ENCODE results near the gene KRT20.

DNA sequence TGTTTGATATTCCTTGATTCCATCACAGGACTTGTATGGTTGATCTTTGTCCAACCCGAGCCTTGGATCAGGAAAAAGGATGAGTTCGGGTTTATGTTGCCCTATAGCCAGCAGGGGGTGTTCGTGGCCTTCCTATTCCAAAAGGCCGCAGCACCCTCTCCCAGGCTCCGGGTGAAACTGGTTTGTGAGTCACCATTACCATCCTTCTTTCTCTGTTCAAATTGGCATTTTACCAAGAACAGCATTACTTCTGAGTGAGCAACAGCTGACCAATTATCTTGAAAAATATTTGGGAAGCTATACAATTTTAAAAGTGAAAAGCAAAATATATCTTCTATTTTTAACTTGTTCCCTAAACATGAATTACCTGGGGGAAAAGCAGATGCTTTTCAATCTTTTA lies 24.3 kb upstream of the KRT20 start:
- TF ChIP-seq, protein P1, sequence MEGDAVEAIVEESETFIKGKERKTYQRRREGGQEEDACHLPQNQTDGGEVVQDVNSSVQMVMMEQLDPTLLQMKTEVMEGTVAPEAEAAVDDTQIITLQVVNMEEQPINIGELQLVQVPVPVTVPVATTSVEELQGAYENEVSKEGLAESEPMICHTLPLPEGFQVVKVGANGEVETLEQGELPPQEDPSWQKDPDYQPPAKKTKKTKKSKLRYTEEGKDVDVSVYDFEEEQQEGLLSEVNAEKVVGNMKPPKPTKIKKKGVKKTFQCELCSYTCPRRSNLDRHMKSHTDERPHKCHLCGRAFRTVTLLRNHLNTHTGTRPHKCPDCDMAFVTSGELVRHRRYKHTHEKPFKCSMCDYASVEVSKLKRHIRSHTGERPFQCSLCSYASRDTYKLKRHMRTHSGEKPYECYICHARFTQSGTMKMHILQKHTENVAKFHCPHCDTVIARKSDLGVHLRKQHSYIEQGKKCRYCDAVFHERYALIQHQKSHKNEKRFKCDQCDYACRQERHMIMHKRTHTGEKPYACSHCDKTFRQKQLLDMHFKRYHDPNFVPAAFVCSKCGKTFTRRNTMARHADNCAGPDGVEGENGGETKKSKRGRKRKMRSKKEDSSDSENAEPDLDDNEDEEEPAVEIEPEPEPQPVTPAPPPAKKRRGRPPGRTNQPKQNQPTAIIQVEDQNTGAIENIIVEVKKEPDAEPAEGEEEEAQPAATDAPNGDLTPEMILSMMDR (conservative IDR thresholded peaks at IDR 0.05) = peak; percentile 86
- no peak for TF ChIP-seq EZH2 (IDR thresholded peaks at IDR 0.05; ENCODE audit: low read depth)

Measured in PC-9 (cell line).